OCI-LY3 (cell line): ENCODE data around the gene FUT7.

Experiments used
- CTCF ChIP-seq: fragments of 200-600, 300-600 bp; sonication (generic); IDR thresholded peaks from 2 replicates; pipeline ENCODE4 v1.5.1; 2014; ENCODE audit warnings: antibody characterized with exemption, low read length, low read depth
- EZH2phosphoT487 ChIP-seq: fragments of 200-600 bp; shearing (Covaris generic); IDR thresholded peaks from 2 replicates; pipeline ENCODE4 v1.6.1; 2018; ENCODE audit warnings: antibody characterized with exemption, mixed run types, low read depth

GRCh38 chr9:137018761-137019559, 12.9 kb downstream of the FUT7 start:
- TF ChIP-seq CTCF (no peak), EZH2phosphoT487 (no peak)
